GM23338 (cell line): Measurements from ENCODE around the gene SHLD2. TPM values are rescaled to one million over a fixed set of nuclear protein-coding genes. Genes with fewer than 3 reads are reported as not detected.

Experiments
- ATAC-seq: fragments of 200-7000 bp; cut with Tn5 transposase; 3 replicates; pipeline ENCODE4 v1.9.1; 2020
- DNase-seq: peaks from one replicate; pipeline ENCODE4 v3.0.0-alpha.2; 2015; ENCODE audit warnings: low spot score
- H2AFZ ChIP-seq: fragments of 200-600 bp; sonication (generic); 2 replicates; pipeline ENCODE4 v1.8.0; 2016; ENCODE audit warnings: antibody characterized with exemption, mild to moderate bottlenecking, moderate library complexity
- H3F3A ChIP-seq: fragments of 200-600 bp; sonication (generic); replicated peaks from 2 replicates; pipeline ENCODE4 v1.8.0; 2017; ENCODE audit warnings: antibody characterized with exemption, mixed run types, low read depth
- H3K27ac ChIP-seq: fragments of 200-600 bp; sonication (generic); 2 replicates; pipeline ENCODE4 v1.6.1; 2016; ENCODE audit warnings: low read depth
- H3K27me3 ChIP-seq: fragments of 200-600 bp; sonication (generic); 2 replicates; pipeline ENCODE4 v1.8.0; 2016; ENCODE audit warnings: mild to moderate bottlenecking, mixed run types, moderate library complexity; ENCODE audit not compliant: insufficient read depth
- H3K36me3 ChIP-seq: fragments of 200-600 bp; sonication (generic); 2 replicates; pipeline ENCODE4 v1.8.0; 2016; ENCODE audit warnings: mild to moderate bottlenecking; ENCODE audit not compliant: insufficient read depth
- H3K4me1 ChIP-seq: fragments of 200-600 bp; sonication (generic); 2 replicates; pipeline ENCODE4 v1.8.0; 2016; ENCODE audit warnings: mild to moderate bottlenecking, moderate library complexity; ENCODE audit not compliant: insufficient read depth
- H3K4me2 ChIP-seq: fragments of 200-600 bp; sonication (generic); 2 replicates; pipeline ENCODE4 v1.7.1; 2017; ENCODE audit warnings: mixed run types
- H3K4me3 ChIP-seq: fragments of 200-600 bp; sonication (generic); 2 replicates; pipeline ENCODE4 v1.6.1; 2016; ENCODE audit warnings: mixed run types
- H3K79me2 ChIP-seq: fragments of 200-600 bp; sonication (generic); replicated peaks from 2 replicates; pipeline ENCODE4 v1.8.0; 2017; ENCODE audit warnings: mild to moderate bottlenecking; ENCODE audit not compliant: insufficient read depth
- H3K9me2 ChIP-seq: fragments of 200-600 bp; sonication (generic); 2 replicates; pipeline ENCODE4 v1.8.0; 2017; ENCODE audit not compliant: insufficient read depth
- H4K20me1 ChIP-seq: fragments of 200-600 bp; sonication (generic); replicated peaks from 2 replicates; pipeline ENCODE4 v1.8.0; 2017; ENCODE audit warnings: mild to moderate bottlenecking; ENCODE audit not compliant: insufficient read depth
- H3K27ac Mint-ChIP-seq: 2 replicates; pipeline ENCODE4 v1.8.0; 2020; ENCODE audit warnings: inconsistent platforms, mild to moderate bottlenecking, moderate library complexity, mixed read lengths
- H3K27me3 Mint-ChIP-seq: 3 replicates; pipeline ENCODE4 v1.8.0; 2022; ENCODE audit warnings: low read depth, mild to moderate bottlenecking, moderate library complexity, mixed read lengths, inconsistent platforms; ENCODE audit not compliant: insufficient read depth, poor library complexity
- H3K36me3 Mint-ChIP-seq: 3 replicates; pipeline ENCODE4 v1.8.0; 2021; ENCODE audit warnings: low read depth, mild to moderate bottlenecking, inconsistent platforms, moderate library complexity, mixed read lengths
- H3K4me1 Mint-ChIP-seq: 3 replicates; pipeline ENCODE4 v1.8.0; 2020; ENCODE audit warnings: mild to moderate bottlenecking, inconsistent platforms, mixed read lengths
- H3K4me3 Mint-ChIP-seq: 3 replicates; pipeline ENCODE4 v1.8.0; 2021; ENCODE audit warnings: moderate library complexity, mild to moderate bottlenecking, inconsistent platforms, mixed read lengths
- H3K9me3 Mint-ChIP-seq: 3 replicates; pipeline ENCODE4 v1.8.0; 2020; ENCODE audit warnings: moderate library complexity, mild to moderate bottlenecking, inconsistent platforms, mixed read lengths
- CREB1 ChIP-seq: fragments of 250-450 bp; sonication (Bioruptor Pico); IDR thresholded peaks from 2 replicates; pipeline ENCODE4 v1.5.0; 2020; ENCODE audit warnings: low read depth, mild to moderate bottlenecking, moderate library complexity
- CTCF ChIP-seq, 2 experiments: fragments of 200-600 bp in 1 of 2; sonication (generic) in 1 of 2; conservative IDR thresholded peaks; 2 replicates each; pipeline versions ENCODE4 v1.5.1 to v1.6.1; 2016 to 2017; ENCODE audit warnings: antibody characterized with exemption in 2 of 2, low read depth in 2 of 2, mild to moderate bottlenecking in 2 of 2, moderate library complexity in 1 of 2
- ETS1 ChIP-seq: IDR thresholded peaks from 2 replicates; pipeline ENCODE4 v1.6.1; 2016; ENCODE audit warnings: antibody characterized with exemption
- EZH2phosphoT487 ChIP-seq: fragments of 200-600 bp; sonication (generic); IDR thresholded peaks from one replicate; pipeline ENCODE4 v1.8.1; 2018; ENCODE audit warnings: antibody characterized with exemption; ENCODE audit not compliant: unreplicated experiment
- JUNB ChIP-seq: IDR thresholded peaks from one replicate; pipeline ENCODE4 v1.6.1; 2016; ENCODE audit warnings: antibody characterized with exemption; ENCODE audit not compliant: unreplicated experiment
- NANOG ChIP-seq: IDR thresholded peaks from 2 replicates; pipeline ENCODE4 v1.6.1; 2016; ENCODE audit warnings: antibody characterized with exemption, borderline replicate concordance
- POLR2AphosphoS5 ChIP-seq: IDR thresholded peaks from 2 replicates; pipeline ENCODE4 v1.6.1; 2016; ENCODE audit warnings: antibody characterized with exemption, low read depth
- REST ChIP-seq: IDR thresholded peaks from one replicate; pipeline ENCODE4 v1.6.1; 2018; ENCODE audit warnings: antibody characterized with exemption; ENCODE audit not compliant: unreplicated experiment
- STAT1 ChIP-seq: IDR thresholded peaks from one replicate; pipeline ENCODE4 v1.6.1; 2016; ENCODE audit warnings: antibody characterized with exemption; ENCODE audit not compliant: unreplicated experiment
- ZNF114 ChIP-seq: fragments of 250-450 bp; sonication (Bioruptor Pico); IDR thresholded peaks from 2 replicates; pipeline ENCODE4 v1.5.0; 2020; ENCODE audit warnings: mild to moderate bottlenecking, moderate library complexity
- ZNF462 ChIP-seq: fragments of 250-450 bp; sonication (Bioruptor Pico); IDR thresholded peaks from 2 replicates; pipeline ENCODE4 v1.5.0; 2020; ENCODE audit warnings: mild to moderate bottlenecking, moderate library complexity
- polyA plus RNA-seq: library from polyadenylated mRNA; unstranded; fragments of >200 nt; fragmentation: Nextera tagmentation; extraction: Ambion mirVana; gene quantifications from 2 replicates; pipeline ENCODE4 v1.2.1, GENCODE V29; 2016
- total RNA-seq: library from RNA; depleted of rRNA; stranded (reverse); fragments of >200 nt; shearing (Covaris generic); gene quantifications from 2 replicates; pipeline ENCODE4 v1.2.3, GENCODE V29; 2014

The SHLD2 gene
- total and polyA plus RNA-seq, 2 experiments from 2014 or later: 13.9 to 34.2 TPM

GRCh38 chr10:87045434-87045938 lies 49.5 kb upstream of the SHLD2 start (continued):
- TF ChIP-seq REST: no peak
- TF ChIP-seq ZNF114 (CRISPR knock-in tag): no peak
- TF ChIP-seq POLR2AphosphoS5: no peak
- TF ChIP-seq STAT1: no peak
- TF ChIP-seq ETS1: no peak
- TF ChIP-seq CREB1 (CRISPR knock-in tag): no peak

- H3K9me3 Mint-ChIP-seq: no peaks in the 10 kb centered on the region
- H3K27ac ChIP-seq: no peak overlapping the region
- TF ChIP-seq POLR2AphosphoS5 (no peak), CTCF (conservative IDR thresholded peaks at IDR 0.05; ENCODE audit: low read depth in 2 of 2) (no peak), EZH2phosphoT487 (no peak), ZNF462 (no peak), CREB1 (CRISPR knock-in tag) (no peak), JUNB (no peak), NANOG (no peak), STAT1 (no peak), ETS1 (no peak)
Measured at GRCh38 chr10:87053111-87053510, 41.9 kb upstream of the SHLD2 start.

More at GRCh38 chr10:87053111-87053510, 41.9 kb upstream of the SHLD2 start:
- Mint-ChIP-seq H3K36me3 (peaks cover 49% of the 10 kb centered on the region), H3K4me1 (no peaks in the 10 kb centered on the region), H3K27ac (no peak overlapping the region), H3K27me3 (no peaks in the 10 kb centered on the region), H3K4me3 (no peak overlapping the region)
- Histone ChIP-seq H3K4me1 (no peaks in the 10 kb centered on the region), H3K36me3 (peaks cover 24% of the 10 kb centered on the region), H4K20me1 (peaks cover 4% of the 10 kb centered on the region), H3K79me2 (no peaks in the 10 kb centered on the region), H3K4me2 (no peak overlapping the region), H3F3A (0 out of 2 replicates have a peak, but pooled peaks cover 2% of the 10 kb centered on the region), H3K27me3 (no peaks in the 10 kb centered on the region), H3K4me3 (no peak overlapping the region), H3K9me2 (no peaks in the 10 kb centered on the region), H2AFZ (no peak overlapping the region)
- DNase-seq (no peak), ATAC-seq (no peak)
